OCI-LY7 (cell line): ENCODE data around the gene SPINT3.

Experiments used
- EZH2phosphoT487 ChIP-seq: fragments of 200-600 bp; sonication (generic); IDR thresholded peaks from 2 replicates; pipeline ENCODE4 v1.6.1; 2018; ENCODE audit warnings: low read depth, borderline replicate concordance, mild to moderate bottlenecking, mixed run types, antibody characterized with exemption, low read length, moderate library complexity, mixed read lengths
- TF ChIP-seq, protein P1 (sequence below): fragments of 200-600 bp; sonication (generic); conservative IDR thresholded peaks from 2 replicates; pipeline ENCODE4 v1.5.1; 2014; ENCODE audit warnings: mild to moderate bottlenecking, antibody characterized with exemption, low read length, moderate library complexity, mixed read lengths

DNA sequence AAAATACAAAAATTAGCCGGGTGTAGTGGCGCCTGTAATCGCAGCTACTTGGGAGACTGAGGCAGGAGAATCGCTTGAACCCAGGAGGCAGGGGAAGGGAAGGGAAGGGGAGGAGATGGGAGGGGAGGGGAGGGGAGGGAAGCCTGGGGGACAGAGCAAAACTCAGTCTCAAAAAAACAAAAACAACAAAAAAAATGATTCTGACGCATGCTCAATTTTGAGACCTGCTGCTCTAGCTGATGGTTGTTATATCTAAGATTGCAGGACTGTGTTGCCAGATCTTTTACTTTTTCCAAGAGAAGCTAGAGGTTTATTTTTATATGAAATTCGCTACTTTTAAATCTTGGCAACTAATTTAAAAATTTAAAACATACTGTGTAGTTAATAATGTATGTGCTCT, 48.2 kb downstream of the SPINT3 start:
- TF ChIP-seq, protein P1, sequence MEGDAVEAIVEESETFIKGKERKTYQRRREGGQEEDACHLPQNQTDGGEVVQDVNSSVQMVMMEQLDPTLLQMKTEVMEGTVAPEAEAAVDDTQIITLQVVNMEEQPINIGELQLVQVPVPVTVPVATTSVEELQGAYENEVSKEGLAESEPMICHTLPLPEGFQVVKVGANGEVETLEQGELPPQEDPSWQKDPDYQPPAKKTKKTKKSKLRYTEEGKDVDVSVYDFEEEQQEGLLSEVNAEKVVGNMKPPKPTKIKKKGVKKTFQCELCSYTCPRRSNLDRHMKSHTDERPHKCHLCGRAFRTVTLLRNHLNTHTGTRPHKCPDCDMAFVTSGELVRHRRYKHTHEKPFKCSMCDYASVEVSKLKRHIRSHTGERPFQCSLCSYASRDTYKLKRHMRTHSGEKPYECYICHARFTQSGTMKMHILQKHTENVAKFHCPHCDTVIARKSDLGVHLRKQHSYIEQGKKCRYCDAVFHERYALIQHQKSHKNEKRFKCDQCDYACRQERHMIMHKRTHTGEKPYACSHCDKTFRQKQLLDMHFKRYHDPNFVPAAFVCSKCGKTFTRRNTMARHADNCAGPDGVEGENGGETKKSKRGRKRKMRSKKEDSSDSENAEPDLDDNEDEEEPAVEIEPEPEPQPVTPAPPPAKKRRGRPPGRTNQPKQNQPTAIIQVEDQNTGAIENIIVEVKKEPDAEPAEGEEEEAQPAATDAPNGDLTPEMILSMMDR, result no peak
- no peak for TF ChIP-seq EZH2phosphoT487
